ENCODE data around the gene TRPV2.

Gene TRPV2

GRCh38 chr17:16461606-16461866, 46.2 kb downstream of the TRPV2 start:
- no peak for DNase-seq (ENCODE audit: low read depth)
- no peak for TF ChIP-seq CTCF (conservative IDR thresholded peaks at IDR 0.05; ENCODE audit: low read depth, low read length)
- H3K4me3 ChIP-seq (ENCODE audit: low read length) = no peak overlapping the region

GRCh38 chr17:16462070-16462864, 46.9 kb downstream of the TRPV2 start:
- no peak overlapping the region for H3K4me3 ChIP-seq (ENCODE audit: low read length)
- DNase-seq (ENCODE audit: low read depth) = no peak
- no peak for TF ChIP-seq CTCF (conservative IDR thresholded peaks at IDR 0.05; ENCODE audit: low read depth, low read length)

GRCh38 chr17:16463358-16464302, 48.3 kb downstream of the TRPV2 start:
- peak; percentile 66 for TF ChIP-seq CTCF (conservative IDR thresholded peaks at IDR 0.05; ENCODE audit: low read depth, low read length)
- no peak for DNase-seq (ENCODE audit: low read depth)

GRCh38 chr17:16464303-16465051, 49.1 kb downstream of the TRPV2 start:
- DNase-seq (ENCODE audit: low read depth) = no peak
- H3K4me3 ChIP-seq (ENCODE audit: low read length) = no peak overlapping the region
- TF ChIP-seq CTCF (conservative IDR thresholded peaks at IDR 0.05; ENCODE audit: low read depth, low read length) = no peak

More at GRCh38 chr17:16463358-16464302, 48.3 kb downstream of the TRPV2 start:
- H3K4me3 ChIP-seq (ENCODE audit: low read length) = no peak overlapping the region

GRCh38 chr17:16465052-16465312, 49.6 kb downstream of the TRPV2 start:
- DNase-seq (ENCODE audit: low read depth) = no peak
- no peak overlapping the region for H3K4me3 ChIP-seq (ENCODE audit: low read length)
- TF ChIP-seq CTCF (conservative IDR thresholded peaks at IDR 0.05; ENCODE audit: low read depth, low read length) = no peak

- no peak for TF ChIP-seq CTCF (conservative IDR thresholded peaks at IDR 0.05; ENCODE audit: low read depth, low read length)
- H3K4me3 ChIP-seq (ENCODE audit: low read length) = no peak overlapping the region
- no peak for DNase-seq (ENCODE audit: low read depth)
Measured at GRCh38 chr17:16465861-16466338, 50.5 kb downstream of the TRPV2 start.
